MM.1S (cell line): ENCODE results near the gene GTF3C2.

ENCODE experiments used
- CTCF ChIP-seq: fragments of 300-600 bp; sonication (generic); IDR thresholded peaks from 2 replicates; pipeline ENCODE4 v1.5.1; 2016; ENCODE audit warnings: antibody characterized with exemption, low read length, mixed read lengths
- EZH2 ChIP-seq: fragments of 300-600 bp; sonication (generic); optimal IDR thresholded peaks from 2 replicates; pipeline ENCODE3; 2017; ENCODE audit warnings: low read depth, mild to moderate bottlenecking, antibody characterized with exemption, low read length, mixed read lengths
- EZH2phosphoT487 ChIP-seq: fragments of 300-600 bp; sonication (generic); IDR thresholded peaks from 2 replicates; pipeline ENCODE4 v1.6.1; 2018; ENCODE audit warnings: antibody characterized with exemption, low read length

DNA sequence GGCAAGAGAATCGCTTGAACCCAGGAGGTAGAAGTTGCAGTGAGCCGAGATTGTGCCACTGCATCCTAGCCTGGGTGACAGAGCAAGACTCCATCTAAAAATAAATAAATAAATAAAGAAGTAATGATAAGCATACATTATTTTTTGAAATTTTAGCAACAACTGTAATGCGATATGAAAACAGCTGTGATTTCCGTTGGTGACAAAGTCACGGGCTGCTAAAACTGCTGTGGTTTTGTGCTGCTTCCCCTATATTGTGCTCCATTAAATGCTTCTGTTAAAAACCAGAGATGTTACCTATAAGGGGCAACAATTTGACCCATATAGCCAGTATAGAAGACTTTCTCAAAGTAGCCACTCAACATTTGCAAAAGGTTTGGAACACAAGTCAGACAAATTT is 66.0 kb downstream of the GTF3C2 start:
- TF ChIP-seq CTCF (no peak), EZH2 (no peak), EZH2phosphoT487 (no peak)
